GM23338 (cell line): ENCODE measurements around the gene AAR2. TPM values are rescaled to one million over a fixed set of nuclear protein-coding genes. Genes with fewer than 3 reads are reported as not detected.

Experiments
- ATAC-seq: fragments of 200-7000 bp; cut with Tn5 transposase; 3 replicates; pipeline ENCODE4 v1.9.1; 2020
- DNase-seq: peaks from one replicate; pipeline ENCODE4 v3.0.0-alpha.2; 2015; ENCODE audit warnings: low spot score
- H2AFZ ChIP-seq: fragments of 200-600 bp; sonication (generic); 2 replicates; pipeline ENCODE4 v1.8.0; 2016; ENCODE audit warnings: antibody characterized with exemption, mild to moderate bottlenecking, moderate library complexity
- H3F3A ChIP-seq: fragments of 200-600 bp; sonication (generic); replicated peaks from 2 replicates; pipeline ENCODE4 v1.8.0; 2017; ENCODE audit warnings: antibody characterized with exemption, mixed run types, low read depth
- H3K27ac ChIP-seq: fragments of 200-600 bp; sonication (generic); 2 replicates; pipeline ENCODE4 v1.6.1; 2016; ENCODE audit warnings: low read depth
- H3K27me3 ChIP-seq: fragments of 200-600 bp; sonication (generic); 2 replicates; pipeline ENCODE4 v1.8.0; 2016; ENCODE audit warnings: mild to moderate bottlenecking, mixed run types, moderate library complexity; ENCODE audit not compliant: insufficient read depth
- H3K36me3 ChIP-seq: fragments of 200-600 bp; sonication (generic); 2 replicates; pipeline ENCODE4 v1.8.0; 2016; ENCODE audit warnings: mild to moderate bottlenecking; ENCODE audit not compliant: insufficient read depth
- H3K4me1 ChIP-seq: fragments of 200-600 bp; sonication (generic); 2 replicates; pipeline ENCODE4 v1.8.0; 2016; ENCODE audit warnings: mild to moderate bottlenecking, moderate library complexity; ENCODE audit not compliant: insufficient read depth
- H3K4me2 ChIP-seq: fragments of 200-600 bp; sonication (generic); 2 replicates; pipeline ENCODE4 v1.7.1; 2017; ENCODE audit warnings: mixed run types
- H3K4me3 ChIP-seq: fragments of 200-600 bp; sonication (generic); 2 replicates; pipeline ENCODE4 v1.6.1; 2016; ENCODE audit warnings: mixed run types
- H3K79me2 ChIP-seq: fragments of 200-600 bp; sonication (generic); replicated peaks from 2 replicates; pipeline ENCODE4 v1.8.0; 2017; ENCODE audit warnings: mild to moderate bottlenecking; ENCODE audit not compliant: insufficient read depth
- H3K9me2 ChIP-seq: fragments of 200-600 bp; sonication (generic); 2 replicates; pipeline ENCODE4 v1.8.0; 2017; ENCODE audit not compliant: insufficient read depth
- H4K20me1 ChIP-seq: fragments of 200-600 bp; sonication (generic); replicated peaks from 2 replicates; pipeline ENCODE4 v1.8.0; 2017; ENCODE audit warnings: mild to moderate bottlenecking; ENCODE audit not compliant: insufficient read depth
- H3K27ac Mint-ChIP-seq: 2 replicates; pipeline ENCODE4 v1.8.0; 2020; ENCODE audit warnings: inconsistent platforms, mild to moderate bottlenecking, moderate library complexity, mixed read lengths
- H3K27me3 Mint-ChIP-seq: 3 replicates; pipeline ENCODE4 v1.8.0; 2022; ENCODE audit warnings: low read depth, mild to moderate bottlenecking, moderate library complexity, mixed read lengths, inconsistent platforms; ENCODE audit not compliant: insufficient read depth, poor library complexity
- H3K36me3 Mint-ChIP-seq: 3 replicates; pipeline ENCODE4 v1.8.0; 2021; ENCODE audit warnings: low read depth, mild to moderate bottlenecking, inconsistent platforms, moderate library complexity, mixed read lengths
- H3K4me1 Mint-ChIP-seq: 3 replicates; pipeline ENCODE4 v1.8.0; 2020; ENCODE audit warnings: mild to moderate bottlenecking, inconsistent platforms, mixed read lengths
- H3K4me3 Mint-ChIP-seq: 3 replicates; pipeline ENCODE4 v1.8.0; 2021; ENCODE audit warnings: moderate library complexity, mild to moderate bottlenecking, inconsistent platforms, mixed read lengths
- H3K9me3 Mint-ChIP-seq: 3 replicates; pipeline ENCODE4 v1.8.0; 2020; ENCODE audit warnings: moderate library complexity, mild to moderate bottlenecking, inconsistent platforms, mixed read lengths
- CREB1 ChIP-seq: fragments of 250-450 bp; sonication (Bioruptor Pico); IDR thresholded peaks from 2 replicates; pipeline ENCODE4 v1.5.0; 2020; ENCODE audit warnings: low read depth, mild to moderate bottlenecking, moderate library complexity
- EZH2 ChIP-seq: fragments of 200-600 bp; sonication (generic); IDR thresholded peaks from one replicate; pipeline ENCODE4 v1.8.0; 2017; ENCODE audit warnings: antibody characterized with exemption, mild to moderate bottlenecking, low read depth; ENCODE audit not compliant: unreplicated experiment
- JUNB ChIP-seq: IDR thresholded peaks from one replicate; pipeline ENCODE4 v1.6.1; 2016; ENCODE audit warnings: antibody characterized with exemption; ENCODE audit not compliant: unreplicated experiment
- NANOG ChIP-seq: IDR thresholded peaks from 2 replicates; pipeline ENCODE4 v1.6.1; 2016; ENCODE audit warnings: antibody characterized with exemption, borderline replicate concordance
- STAT1 ChIP-seq: IDR thresholded peaks from one replicate; pipeline ENCODE4 v1.6.1; 2016; ENCODE audit warnings: antibody characterized with exemption; ENCODE audit not compliant: unreplicated experiment
- polyA plus RNA-seq: library from polyadenylated mRNA; unstranded; fragments of >200 nt; fragmentation: Nextera tagmentation; extraction: Ambion mirVana; gene quantifications from 2 replicates; pipeline ENCODE4 v1.2.1, GENCODE V29; 2016
- total RNA-seq: library from RNA; depleted of rRNA; stranded (reverse); fragments of >200 nt; shearing (Covaris generic); gene quantifications from 2 replicates; pipeline ENCODE4 v1.2.3, GENCODE V29; 2014
- TF ChIP-seq, protein P1 (sequence below): IDR thresholded peaks from 2 replicates; pipeline ENCODE4 v1.6.1; 2016; ENCODE audit warnings: antibody characterized with exemption
- TF ChIP-seq, protein P2 (sequence below), 2 experiments: fragments of 200-600 bp in 1 of 2; sonication (generic) in 1 of 2; conservative IDR thresholded peaks; 2 replicates each; pipeline versions ENCODE4 v1.5.1 to v1.6.1; 2016 to 2017; ENCODE audit warnings: antibody characterized with exemption in 2 of 2, low read depth in 2 of 2, mild to moderate bottlenecking in 2 of 2, moderate library complexity in 1 of 2
- TF ChIP-seq, protein P3 (sequence below): fragments of 250-450 bp; sonication (Bioruptor Pico); IDR thresholded peaks from 2 replicates; pipeline ENCODE4 v1.5.0; 2020; ENCODE audit warnings: mild to moderate bottlenecking, moderate library complexity

The AAR2 gene
- total and polyA plus RNA-seq, 2 experiments from 2014 or later, result 15.8 to 32.6 TPM

DNA sequence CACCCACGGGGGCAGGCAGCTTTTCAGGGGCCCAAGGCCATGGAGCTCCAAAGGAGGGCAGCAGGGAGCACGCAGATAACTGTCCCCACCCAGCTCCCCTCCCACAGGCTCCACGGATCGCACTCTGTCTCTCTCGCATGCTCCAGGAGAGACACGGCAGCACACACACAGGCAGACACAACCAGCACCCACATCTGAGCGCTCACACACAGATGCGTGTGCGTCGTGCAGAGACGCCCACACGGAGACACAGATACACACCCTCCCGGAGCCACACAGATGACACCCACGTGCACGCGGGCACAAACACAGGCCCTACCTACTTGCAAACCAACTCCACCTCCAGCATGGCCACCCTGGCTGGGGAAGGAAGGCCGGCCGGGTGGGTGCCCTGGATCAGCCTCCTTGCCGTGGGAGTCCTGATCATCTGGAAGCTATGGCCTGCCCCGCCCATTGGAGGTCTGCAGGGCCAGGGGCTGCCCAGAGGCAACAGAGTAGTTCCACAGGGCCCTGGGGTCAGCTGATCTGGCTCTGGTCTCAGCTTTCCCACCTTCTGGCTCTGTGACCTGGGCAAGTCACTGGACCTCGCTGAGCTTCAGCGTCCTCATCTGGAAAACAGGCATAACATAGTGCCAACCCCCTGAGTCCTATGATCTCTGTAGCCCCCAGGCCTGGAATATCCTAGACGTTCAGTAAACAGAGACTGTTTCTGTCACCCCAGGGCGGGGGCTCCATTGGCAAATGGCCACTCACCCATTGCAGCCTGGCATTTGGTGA, 31.5 kb downstream of the AAR2 start:
- TF ChIP-seq, protein P1, sequence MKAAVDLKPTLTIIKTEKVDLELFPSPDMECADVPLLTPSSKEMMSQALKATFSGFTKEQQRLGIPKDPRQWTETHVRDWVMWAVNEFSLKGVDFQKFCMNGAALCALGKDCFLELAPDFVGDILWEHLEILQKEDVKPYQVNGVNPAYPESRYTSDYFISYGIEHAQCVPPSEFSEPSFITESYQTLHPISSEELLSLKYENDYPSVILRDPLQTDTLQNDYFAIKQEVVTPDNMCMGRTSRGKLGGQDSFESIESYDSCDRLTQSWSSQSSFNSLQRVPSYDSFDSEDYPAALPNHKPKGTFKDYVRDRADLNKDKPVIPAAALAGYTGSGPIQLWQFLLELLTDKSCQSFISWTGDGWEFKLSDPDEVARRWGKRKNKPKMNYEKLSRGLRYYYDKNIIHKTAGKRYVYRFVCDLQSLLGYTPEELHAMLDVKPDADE, result no peak
- TF ChIP-seq STAT1, result no peak
- TF ChIP-seq, protein P2, sequence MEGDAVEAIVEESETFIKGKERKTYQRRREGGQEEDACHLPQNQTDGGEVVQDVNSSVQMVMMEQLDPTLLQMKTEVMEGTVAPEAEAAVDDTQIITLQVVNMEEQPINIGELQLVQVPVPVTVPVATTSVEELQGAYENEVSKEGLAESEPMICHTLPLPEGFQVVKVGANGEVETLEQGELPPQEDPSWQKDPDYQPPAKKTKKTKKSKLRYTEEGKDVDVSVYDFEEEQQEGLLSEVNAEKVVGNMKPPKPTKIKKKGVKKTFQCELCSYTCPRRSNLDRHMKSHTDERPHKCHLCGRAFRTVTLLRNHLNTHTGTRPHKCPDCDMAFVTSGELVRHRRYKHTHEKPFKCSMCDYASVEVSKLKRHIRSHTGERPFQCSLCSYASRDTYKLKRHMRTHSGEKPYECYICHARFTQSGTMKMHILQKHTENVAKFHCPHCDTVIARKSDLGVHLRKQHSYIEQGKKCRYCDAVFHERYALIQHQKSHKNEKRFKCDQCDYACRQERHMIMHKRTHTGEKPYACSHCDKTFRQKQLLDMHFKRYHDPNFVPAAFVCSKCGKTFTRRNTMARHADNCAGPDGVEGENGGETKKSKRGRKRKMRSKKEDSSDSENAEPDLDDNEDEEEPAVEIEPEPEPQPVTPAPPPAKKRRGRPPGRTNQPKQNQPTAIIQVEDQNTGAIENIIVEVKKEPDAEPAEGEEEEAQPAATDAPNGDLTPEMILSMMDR (conservative IDR thresholded peaks at IDR 0.05; ENCODE audit: low read depth in 2 of 2), result peak; percentile 13 to 32; a peak in 1 of 4 replicates
- Histone ChIP-seq H3K4me2 (no peak overlapping the region), H3K4me3 (no peak overlapping the region), H3K79me2 (no peaks in the 10 kb centered on the region), H2AFZ (no peak overlapping the region), H3K4me1 (no peaks in the 10 kb centered on the region), H3K9me2 (no peaks in the 10 kb centered on the region), H3F3A (no peaks in the 10 kb centered on the region), H4K20me1 (no peaks in the 10 kb centered on the region), H3K27ac (no peak overlapping the region), H3K36me3 (no peaks in the 10 kb centered on the region), H3K27me3 (no peaks in the 10 kb centered on the region)
- Mint-ChIP-seq H3K27ac (no peak overlapping the region), H3K4me1 (peaks cover 32% of the 10 kb centered on the region), H3K4me3 (no peak overlapping the region), H3K9me3 (no peaks in the 10 kb centered on the region), H3K27me3 (peaks cover 8% of the 10 kb centered on the region), H3K36me3 (no peaks in the 10 kb centered on the region)
- ATAC-seq (peak; percentile 39), DNase-seq (no peak)

DNA sequence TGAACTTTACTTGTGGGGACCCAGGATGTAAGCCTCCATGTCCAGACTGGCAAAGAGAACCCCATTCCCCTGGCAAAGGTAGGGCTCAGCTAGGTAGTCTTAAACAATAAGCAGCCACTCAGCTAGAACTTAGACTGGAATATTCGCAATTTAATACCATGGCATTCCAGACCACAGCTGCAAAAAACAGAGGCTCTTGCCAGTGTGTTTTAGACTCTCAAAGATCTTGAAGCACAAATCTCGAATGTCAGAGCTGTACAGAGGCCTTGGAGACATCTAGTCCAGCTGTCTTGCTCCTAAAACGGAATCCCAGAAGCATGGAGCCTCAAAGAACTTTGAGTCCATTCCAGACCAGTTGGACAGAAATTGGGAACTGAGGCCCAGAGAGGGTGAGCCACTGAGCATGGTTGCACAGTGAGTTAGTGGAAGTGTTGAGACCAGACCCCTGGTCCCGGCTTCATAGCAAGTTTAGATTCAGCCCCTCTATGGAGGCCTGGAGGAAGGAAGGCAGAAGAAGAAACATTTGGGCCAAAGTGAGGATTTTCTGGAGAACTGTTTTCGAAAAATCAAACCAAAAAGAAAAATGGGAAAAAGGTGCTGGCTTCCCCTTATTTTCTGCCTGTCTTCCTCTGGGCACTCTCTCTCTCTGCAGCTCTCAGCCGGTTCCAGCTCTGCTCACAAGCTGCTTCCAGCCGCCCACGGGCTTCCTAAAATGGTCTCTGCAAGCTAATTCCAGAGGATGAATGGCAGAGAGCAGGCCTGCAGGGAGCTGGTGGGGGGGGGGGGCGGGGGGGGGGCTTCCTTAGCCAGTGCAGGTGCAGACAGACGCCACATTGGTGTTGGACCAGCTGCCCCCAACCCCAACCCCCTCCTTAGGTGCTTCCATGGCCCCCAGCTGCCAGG, 32.4 kb downstream of the AAR2 start:
- H3K4me1 Mint-ChIP-seq, result peaks cover 36% of the 10 kb centered on the region
- H2AFZ ChIP-seq, result no peak overlapping the region
- H3K4me1 ChIP-seq, result no peaks in the 10 kb centered on the region
- H3K27ac ChIP-seq, result no peak overlapping the region
- H4K20me1 ChIP-seq, result no peaks in the 10 kb centered on the region
- H3K9me3 Mint-ChIP-seq, result no peaks in the 10 kb centered on the region
- no peaks in the 10 kb centered on the region for H3K27me3 ChIP-seq
- H3K4me2 ChIP-seq, result no peak overlapping the region
- no peaks in the 10 kb centered on the region for H3K36me3 Mint-ChIP-seq
- peaks cover 9% of the 10 kb centered on the region for H3K27me3 Mint-ChIP-seq
- no peak; the same call in 2 of the 3 replicates for ATAC-seq
- H3K36me3 ChIP-seq, result no peaks in the 10 kb centered on the region
- H3K4me3 ChIP-seq, result no peak overlapping the region
- no peak for DNase-seq
- 0 out of 2 replicates have a peak overlapping the region, but pooled peaks have one; percentile 2 for H3K27ac Mint-ChIP-seq
- H3F3A ChIP-seq, result no peaks in the 10 kb centered on the region
- no peaks in the 10 kb centered on the region for H3K9me2 ChIP-seq
- no peaks in the 10 kb centered on the region for H3K79me2 ChIP-seq
- no peak overlapping the region for H3K4me3 Mint-ChIP-seq
- TF ChIP-seq EZH2 (no peak), JUNB (no peak), CREB1 (CRISPR knock-in tag) (no peak), NANOG (no peak)
- TF ChIP-seq, protein P3, sequence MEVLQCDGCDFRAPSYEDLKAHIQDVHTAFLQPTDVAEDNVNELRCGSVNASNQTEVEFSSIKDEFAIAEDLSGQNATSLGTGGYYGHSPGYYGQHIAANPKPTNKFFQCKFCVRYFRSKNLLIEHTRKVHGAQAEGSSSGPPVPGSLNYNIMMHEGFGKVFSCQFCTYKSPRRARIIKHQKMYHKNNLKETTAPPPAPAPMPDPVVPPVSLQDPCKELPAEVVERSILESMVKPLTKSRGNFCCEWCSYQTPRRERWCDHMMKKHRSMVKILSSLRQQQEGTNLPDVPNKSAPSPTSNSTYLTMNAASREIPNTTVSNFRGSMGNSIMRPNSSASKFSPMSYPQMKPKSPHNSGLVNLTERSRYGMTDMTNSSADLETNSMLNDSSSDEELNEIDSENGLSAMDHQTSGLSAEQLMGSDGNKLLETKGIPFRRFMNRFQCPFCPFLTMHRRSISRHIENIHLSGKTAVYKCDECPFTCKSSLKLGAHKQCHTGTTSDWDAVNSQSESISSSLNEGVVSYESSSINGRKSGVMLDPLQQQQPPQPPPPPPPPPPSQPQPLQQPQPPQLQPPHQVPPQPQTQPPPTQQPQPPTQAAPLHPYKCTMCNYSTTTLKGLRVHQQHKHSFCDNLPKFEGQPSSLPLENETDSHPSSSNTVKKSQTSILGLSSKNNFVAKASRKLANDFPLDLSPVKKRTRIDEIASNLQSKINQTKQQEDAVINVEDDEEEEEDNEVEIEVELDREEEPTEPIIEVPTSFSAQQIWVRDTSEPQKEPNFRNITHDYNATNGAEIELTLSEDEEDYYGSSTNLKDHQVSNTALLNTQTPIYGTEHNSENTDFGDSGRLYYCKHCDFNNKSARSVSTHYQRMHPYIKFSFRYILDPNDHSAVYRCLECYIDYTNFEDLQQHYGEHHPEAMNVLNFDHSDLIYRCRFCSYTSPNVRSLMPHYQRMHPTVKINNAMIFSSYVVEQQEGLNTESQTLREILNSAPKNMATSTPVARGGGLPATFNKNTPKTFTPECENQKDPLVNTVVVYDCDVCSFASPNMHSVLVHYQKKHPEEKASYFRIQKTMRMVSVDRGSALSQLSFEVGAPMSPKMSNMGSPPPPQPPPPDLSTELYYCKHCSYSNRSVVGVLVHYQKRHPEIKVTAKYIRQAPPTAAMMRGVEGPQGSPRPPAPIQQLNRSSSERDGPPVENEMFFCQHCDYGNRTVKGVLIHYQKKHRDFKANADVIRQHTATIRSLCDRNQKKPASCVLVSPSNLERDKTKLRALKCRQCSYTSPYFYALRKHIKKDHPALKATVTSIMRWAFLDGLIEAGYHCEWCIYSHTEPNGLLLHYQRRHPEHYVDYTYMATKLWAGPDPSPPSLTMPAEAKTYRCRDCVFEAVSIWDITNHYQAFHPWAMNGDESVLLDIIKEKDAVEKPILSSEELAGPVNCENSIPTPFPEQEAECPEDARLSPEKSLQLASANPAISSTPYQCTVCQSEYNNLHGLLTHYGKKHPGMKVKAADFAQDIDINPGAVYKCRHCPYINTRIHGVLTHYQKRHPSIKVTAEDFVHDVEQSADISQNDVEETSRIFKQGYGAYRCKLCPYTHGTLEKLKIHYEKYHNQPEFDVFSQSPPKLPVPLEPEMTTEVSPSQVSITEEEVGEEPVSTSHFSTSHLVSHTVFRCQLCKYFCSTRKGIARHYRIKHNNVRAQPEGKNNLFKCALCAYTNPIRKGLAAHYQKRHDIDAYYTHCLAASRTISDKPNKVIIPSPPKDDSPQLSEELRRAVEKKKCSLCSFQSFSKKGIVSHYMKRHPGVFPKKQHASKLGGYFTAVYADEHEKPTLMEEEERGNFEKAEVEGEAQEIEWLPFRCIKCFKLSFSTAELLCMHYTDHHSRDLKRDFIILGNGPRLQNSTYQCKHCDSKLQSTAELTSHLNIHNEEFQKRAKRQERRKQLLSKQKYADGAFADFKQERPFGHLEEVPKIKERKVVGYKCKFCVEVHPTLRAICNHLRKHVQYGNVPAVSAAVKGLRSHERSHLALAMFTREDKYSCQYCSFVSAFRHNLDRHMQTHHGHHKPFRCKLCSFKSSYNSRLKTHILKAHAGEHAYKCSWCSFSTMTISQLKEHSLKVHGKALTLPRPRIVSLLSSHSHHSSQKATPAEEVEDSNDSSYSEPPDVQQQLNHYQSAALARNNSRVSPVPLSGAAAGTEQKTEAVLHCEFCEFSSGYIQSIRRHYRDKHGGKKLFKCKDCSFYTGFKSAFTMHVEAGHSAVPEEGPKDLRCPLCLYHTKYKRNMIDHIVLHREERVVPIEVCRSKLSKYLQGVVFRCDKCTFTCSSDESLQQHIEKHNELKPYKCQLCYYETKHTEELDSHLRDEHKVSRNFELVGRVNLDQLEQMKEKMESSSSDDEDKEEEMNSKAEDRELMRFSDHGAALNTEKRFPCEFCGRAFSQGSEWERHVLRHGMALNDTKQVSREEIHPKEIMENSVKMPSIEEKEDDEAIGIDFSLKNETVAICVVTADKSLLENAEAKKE, result no peak
- TF ChIP-seq, protein P1, result no peak
